ENCODE data around the gene CMTM5.
A peak's percentile ranks its signal among the peaks of the same experiment; 100 is the strongest.
"Not testable (repeated sequence)": the region's sequence is repeated elsewhere in the genome, so short reads cannot be mapped to it uniquely, and the experiment has no call there.

The CMTM5 gene

DNA sequence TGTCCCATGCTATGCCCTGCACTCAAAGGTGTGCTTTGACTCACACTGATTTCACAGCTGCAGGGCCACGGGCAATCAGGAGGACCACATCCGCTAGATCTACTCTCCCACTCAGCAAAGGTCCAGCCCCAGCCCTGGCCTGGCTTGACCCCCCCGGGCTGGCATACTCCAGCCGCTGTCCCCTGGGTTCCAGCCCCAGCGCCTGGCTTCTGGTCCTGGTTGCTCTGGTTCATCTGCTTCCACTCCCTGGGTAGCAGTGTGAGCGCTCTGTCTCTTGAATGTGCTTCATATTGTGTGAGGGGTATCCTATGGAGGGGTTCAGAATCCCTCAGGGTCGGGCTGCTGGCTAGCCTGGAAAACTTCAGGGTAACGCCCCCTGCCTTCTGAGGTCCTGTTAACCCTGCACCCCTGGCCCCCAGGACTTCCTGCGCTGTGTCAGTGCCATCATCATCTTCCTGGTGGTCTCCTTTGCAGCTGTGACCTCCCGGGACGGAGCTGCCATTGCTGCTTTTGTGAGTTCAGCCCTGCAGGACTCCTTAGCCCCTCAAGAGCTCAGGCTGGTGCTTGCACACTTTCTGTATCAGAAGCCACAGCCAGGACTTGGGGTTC lies 1.9 kb downstream of the CMTM5 start:
- DNase-seq (ENCODE audit: low spot score): no peak

DNA sequence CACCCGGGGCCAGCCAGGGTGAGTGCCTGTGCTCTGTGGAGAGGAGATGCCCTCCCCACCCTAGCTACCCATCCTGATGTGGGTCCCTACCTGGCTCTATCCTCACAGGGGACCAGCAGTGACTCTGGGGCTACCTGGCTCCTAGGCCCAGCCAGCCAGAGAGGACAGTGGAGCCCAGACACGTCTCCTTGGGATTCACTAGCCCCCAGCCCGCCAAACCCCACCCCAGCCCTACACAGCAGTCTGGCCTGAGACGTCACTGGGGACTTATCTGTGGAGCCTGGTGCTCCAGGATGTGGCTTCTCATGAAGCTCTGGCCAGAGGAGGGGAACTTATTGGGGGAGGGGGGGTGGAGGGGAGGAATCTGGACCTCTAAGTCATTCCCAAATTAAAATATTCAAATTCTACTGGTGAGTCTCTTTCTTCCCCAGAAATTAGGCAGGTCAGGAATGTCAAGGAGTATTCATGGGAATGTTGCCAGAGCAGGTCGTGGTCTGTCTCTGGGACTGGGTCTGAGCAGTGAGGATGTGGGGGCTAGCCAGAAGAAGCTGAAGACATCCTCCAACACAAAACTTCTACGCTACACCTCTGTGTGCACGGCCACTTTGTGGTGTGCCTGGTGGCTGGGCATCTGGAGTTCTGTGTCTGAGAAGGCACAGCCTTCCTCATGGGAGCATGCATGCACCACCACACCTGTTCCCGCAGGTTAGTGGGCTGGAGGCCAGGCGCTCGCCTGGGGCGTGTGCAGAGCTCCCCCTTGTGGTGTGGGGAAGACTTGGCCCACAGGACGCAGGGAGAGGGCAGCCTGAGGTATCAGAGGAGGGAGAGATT lies 2.7 kb downstream of the CMTM5 start:
- DNase-seq (ENCODE audit: low spot score): peak; percentile 84

DNA sequence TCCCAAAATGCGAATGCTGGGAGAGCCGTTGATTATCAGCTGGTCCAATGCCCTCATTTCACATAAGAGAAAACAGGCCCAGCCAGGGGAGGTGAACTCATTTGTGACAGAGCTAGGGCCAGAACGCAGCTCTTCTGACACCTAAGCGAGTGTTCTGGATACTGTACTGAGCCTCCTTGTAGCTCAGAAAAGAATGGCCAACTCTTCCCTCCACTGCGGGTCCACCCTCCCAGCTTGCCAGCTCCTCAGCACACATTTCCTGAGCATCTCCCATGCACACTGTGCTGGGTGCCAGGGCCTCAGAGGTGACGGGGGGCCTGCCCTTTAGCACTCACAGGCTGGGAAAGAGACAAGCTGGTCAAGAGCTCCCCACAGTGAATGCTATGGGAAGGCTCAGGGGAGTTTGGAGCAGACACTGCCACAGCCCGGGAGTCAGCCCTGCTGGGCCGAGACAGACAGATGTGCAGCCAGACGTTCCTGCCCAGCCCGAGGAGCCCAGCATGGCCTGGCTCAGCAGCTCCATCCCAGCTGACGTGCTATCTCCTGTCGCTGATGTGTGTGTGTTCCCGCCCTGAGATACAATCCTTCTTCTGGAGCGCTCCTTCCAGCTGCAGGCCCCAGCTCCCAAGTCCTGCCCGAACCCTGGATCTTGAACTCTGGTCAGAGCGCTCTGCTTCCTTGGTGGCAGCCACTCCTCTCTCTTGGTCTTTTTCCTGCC lies 3.5 kb downstream of the CMTM5 start:
- DNase-seq (ENCODE audit: low spot score): no peak

DNA sequence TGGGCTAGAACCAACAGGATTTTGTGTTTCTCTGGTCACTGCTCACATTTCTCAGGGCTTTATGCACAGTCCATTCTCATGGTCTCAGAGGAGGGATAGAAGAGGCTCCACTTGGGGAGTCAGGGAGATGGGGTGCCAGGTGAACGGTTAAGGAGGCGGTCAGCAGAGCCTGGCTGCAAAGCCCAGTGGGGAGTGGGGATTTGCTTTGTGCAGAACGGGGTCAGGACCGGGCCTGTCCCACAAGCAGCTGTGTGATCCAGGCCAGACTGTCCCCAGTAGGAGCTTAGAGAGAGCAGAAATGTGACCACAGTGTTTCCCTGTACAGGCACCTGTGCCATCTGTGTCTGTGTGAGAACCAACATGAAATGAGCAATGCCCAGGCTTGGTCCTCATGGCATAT lies 4.1 kb downstream of the CMTM5 start:
- no peak for DNase-seq (ENCODE audit: low spot score)

DNA sequence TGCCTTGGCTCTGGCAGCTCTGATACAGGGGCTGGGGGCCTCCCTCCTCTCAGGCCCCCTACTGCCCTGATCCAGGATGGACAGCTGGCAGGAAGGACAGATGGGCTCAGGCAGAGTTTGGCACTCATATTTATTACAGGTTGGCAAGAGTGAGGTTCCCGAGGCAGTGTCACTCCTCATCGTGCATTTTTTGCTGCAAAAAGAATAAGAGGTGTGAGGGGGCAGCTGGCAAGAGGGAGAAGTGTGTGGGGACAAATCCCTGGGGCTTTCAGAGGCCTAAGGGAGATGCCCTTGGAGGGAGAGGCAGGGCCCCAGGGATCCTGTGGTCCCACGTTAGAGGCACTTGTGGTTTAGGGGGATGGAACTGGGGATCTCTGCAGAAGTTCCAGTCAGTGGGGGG lies 5.0 kb downstream of the CMTM5 start:
- no peak for DNase-seq (ENCODE audit: low spot score)

DNA sequence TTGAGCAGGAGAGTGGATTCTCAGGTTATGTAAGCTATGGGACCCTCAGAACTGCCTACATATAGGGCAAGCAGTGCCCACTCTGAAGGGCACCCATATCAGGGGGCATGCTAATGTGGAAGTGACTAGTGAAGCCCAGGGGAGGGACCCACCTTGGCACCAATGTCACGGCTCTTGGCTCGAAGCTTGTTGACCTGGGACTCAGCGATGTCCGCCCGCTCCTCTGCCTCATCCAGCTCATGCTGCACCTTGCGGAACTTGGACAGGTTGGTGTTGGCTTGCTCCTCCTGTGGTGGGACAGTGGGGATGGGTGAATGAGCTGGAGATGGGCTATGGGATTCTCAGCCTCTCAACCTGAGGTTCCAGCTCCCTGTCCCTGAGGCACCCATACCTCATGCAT lies 5.4 kb downstream of the CMTM5 start:
- no peak for DNase-seq (ENCODE audit: low spot score)

DNA sequence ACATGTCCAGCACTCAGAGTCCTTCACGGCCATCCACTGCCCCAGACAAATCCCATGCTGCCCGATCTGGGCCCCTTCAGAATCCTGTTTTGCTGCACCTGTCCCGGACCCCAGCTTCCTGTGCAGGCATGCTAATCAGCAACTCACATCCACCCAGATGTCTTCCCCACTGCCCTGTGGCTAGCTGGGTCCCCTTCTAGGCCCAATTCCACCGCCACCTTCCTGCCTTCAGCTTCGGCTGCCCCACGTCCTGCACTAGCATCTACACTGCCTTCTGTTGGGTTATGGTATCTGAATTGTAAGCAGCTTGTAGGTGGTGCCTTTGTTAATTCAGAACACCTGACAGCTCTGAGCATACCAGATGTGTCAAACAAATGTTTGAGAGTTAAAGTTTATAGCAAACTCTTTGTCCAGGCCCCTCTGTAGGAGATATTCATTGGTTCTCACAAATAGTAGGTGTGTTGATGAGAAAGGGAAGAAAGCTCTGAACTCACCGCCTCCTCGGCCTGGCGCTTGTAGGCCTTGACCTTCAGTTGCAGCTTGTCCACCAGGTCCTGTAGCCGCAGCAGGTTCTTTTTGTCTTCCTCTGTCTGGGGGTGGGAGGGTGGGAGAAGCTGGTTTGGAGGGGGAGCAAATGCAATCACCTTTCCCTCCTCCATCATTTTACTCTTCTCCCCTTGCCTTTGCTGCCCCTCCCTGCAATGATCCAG lies 6.0 kb downstream of the CMTM5 start:
- no peak for DNase-seq (ENCODE audit: low spot score)

DNA sequence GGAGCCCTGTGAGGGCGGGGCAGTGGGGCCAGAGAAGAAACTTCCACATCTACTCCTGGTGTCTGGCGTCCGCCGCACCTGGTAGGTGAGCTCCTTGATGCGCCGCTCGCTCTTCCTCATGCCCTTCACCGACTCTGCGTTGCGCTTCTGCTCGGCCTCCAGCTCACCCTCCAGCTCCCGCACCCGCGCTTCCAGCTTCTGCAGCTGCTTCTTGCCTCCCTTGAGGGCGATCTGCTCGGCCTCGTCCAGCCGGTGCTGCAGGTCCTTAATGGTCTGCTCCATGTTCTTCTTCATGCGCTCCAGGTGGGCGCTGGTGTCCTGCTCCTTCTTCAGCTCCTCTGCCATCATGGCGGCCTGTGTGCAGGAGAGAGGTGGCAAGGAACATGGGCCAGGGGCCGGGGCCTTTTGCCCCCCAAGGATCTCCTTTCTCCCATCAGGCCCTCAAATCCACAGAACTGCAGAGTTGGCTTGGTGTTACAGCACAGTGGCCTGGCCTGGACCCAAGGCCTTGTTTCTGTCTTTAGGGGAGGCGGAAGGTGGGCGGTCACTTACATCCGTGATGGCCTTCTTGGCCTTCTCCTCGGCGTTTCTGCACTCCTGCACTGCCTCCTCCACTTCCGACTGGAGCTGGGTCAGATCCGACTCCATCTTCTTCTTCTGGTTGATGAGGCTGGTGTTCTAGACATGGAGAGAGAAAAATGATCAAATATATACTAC lies 7.7 kb downstream of the CMTM5 start:
- no peak for DNase-seq (ENCODE audit: low spot score)

DNA sequence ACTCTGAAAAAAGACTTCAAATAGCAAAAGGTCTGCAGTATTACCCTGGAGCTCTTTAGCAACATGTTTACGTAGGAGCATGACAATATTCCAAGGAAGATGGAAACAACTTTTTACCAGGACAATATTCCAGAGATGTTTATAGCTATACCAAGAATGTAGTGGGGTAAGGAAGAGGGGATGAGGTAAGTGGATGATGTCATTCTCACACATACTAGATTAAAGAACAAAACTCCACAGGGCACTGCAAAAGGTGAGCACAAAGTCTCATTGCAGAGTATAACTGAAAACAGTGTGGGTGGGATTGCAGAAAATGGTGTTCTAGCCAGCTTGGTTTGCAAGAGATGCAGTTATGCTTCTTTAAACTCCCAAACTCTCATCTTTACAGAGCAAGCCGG lies 8.4 kb downstream of the CMTM5 start:
- DNase-seq (ENCODE audit: low spot score): no peak

DNA sequence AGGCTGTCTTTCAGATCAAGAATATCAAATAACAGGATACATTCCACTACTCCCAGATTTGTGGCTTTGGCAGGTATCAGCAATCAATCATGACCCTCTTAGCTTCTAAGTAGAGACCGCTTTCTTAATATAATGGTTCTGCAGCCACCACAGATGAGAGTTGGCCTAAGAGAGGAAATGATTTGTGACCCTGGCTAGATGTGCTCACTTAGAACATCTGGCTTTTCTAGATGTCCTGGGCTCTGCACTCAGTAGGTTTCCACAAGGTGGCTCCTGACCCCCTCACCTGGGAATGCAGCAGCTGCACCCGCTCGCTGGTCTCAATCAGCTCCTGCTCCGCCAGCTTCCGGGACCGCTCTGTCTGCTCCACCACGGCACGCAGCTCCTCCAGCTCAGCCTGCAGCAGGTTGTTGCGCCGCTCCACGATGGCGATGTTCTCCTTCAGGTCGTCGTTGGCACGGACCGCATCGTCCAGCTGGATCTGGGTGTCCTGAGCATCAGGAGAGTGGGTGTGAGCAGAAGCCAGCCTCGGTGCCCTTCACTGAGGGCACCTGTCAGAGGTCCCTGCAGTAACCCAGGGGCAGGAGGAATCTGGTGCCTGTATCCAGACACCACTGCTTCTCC lies 8.9 kb downstream of the CMTM5 start:
- no peak for DNase-seq (ENCODE audit: low spot score)

DNA sequence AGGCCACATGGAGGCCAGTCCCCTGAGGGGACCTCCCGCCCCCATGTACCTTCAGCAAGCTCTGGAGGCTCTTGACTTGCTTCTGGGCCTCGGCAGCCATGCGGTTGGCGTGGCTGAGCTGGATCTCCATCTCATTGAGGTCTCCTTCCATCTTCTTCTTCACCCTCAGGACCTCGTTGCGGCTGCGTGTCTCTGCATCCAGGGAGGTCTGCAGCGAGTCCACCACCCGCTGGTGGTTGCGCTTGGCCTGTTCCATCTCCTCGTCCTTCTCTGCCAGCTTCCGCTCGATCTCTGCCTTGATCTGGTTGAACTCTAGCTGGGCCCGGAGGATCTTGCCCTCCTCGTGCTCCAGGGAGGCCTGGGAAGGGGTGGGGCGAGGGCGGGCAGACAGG lies 9.4 kb downstream of the CMTM5 start:
- not testable (repeated sequence) for DNase-seq (ENCODE audit: low spot score)

DNA sequence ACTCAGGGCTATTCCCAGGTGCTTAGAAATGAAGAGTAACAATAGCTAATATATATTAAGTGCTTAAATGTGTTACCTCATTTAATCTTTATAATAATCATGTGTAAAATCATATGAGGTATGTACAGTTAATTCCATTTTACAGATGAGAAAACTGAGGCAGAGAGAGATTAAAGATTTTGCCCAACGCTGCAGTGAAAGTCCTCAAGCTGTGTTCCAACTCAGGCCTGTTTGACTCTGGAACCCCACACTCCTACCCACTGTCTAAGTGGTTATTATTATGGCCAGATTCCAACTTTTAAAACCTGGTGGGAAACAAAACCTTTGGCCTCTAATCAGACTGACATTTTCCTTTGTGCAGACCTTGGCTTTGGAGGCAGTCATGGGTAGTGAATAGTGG lies 10.2 kb downstream of the CMTM5 start:
- no peak for DNase-seq (ENCODE audit: low spot score)

DNA sequence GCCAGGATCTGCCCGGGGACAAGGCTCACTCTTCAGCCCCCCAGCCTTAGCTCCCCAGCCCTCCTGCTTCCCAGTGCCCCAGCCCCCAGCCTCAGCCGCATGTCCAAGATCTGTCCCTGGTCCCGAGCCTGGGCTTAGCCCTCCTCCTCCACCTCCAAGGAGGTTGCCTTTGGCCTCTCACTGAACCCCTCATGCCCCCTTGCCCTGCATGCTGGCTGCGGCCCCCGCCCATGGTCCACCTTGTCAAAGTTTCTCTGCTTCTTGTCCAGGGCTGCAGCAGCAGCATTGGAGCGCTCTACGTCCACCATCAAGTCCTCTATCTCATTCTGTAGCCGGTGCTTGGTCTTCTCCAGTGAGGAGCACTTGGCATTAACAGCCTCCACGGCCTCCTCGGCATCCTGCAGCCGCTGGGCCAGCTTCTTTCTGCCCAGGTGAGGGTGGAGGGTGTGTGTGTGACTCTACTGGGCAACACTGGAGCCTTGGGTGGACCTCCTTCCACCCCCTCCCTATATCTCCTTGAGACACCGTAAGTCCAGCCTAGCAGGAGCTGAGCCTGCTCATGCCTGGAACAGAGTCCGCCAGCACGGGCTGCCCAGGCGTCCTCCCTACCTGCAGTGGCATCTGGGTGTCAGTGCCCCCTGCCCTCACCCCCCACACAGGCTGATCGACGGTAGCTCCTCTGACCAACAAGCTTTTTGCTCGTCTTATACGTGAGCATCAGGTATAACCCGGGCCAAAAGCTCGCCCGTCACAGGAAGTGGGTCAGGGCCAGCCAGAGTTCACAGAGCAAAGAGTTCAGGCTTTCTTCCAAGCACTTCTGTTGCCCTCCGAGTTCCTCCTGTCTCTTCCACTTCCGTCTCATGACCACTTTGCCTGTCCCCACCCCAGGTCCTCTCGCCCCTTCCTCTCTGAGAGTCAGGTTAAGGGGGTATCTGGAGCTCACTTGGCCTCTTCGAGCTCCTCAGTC lies 11.4 kb downstream of the CMTM5 start:
- DNase-seq (ENCODE audit: low spot score): no peak

DNA sequence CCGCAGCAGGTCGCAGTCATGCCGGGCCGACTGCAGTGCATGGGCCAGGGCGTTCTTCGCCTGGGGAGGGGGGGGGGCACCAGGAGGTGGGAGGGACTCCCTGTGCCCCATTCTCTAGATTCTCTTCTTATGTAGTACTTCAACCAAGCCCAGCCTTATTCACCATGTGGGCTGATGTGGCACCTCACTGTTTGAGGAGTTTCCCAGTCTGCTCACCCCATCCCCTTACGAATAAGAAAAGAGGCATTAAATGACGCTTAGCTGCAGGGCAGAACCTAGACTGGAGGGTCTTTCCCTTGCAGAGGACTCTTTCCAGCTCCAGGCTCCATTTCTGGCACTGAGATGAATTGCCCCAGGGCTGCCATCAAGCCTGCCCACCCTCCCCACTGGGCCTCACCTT lies 12.2 kb downstream of the CMTM5 start:
- DNase-seq (ENCODE audit: low spot score): no peak

DNA sequence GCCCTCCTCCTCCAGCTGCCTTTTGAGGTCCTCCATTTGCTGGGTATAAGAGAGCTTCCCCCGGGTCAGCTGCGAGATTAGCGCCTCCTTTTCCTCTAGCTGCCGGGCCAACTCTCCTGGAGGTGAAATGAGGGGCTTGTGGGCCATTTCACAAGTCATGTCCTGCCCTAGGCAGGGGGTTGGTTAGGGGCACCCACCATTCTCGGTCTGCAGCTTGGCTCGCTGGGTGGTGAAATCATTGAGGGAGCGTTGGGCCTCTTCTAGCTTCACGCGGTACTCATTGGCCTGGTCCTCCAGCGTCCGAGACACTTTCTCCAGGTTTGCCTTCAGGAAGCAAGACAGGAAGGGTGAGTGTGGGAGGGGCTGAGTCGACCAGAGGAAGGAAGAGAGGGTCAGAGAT lies 12.6 kb downstream of the CMTM5 start:
- DNase-seq (ENCODE audit: low spot score): no peak

DNA sequence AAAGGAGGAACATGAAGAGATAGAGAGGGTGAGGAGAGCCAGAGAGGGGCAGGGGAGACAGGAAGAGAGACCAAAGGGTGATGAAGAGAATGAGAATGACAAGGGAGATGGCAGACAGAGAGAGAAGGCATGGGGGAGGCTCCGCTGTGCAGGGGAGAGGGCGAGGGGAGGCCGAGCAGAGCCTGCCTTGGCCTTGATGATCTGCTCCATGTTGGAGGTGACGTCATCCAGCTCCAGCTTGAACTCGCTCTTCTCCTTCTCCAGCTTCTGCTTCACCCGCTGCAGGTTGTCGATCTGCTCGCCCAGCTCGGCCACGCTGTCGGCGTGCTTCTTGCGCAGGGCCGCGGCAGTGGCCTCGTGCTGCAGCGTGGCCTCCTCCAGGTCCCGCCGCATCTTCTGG lies 13.0 kb downstream of the CMTM5 start:
- not testable (repeated sequence) for DNase-seq (ENCODE audit: low spot score)

DNA sequence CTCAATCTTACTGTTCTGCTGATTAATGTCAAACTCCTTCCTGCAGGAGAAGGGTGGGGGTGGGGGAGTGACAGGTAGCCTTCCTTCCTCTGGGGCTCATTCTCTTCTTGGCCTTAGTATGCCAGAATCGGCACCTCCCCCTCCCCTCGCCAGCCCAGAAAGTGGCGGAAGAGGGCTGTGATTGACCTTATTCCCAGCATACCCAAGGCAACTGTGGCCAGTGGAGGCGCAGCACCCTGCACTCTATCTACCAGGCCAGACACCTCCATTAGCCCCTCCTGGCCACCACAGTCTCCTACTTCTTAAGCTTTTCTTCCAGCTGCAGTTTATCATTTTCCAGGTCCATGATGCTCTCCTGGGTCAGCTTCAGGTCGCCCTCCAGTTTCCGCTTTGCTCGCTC lies 15.8 kb downstream of the CMTM5 start:
- no peak for DNase-seq (ENCODE audit: low spot score)

DNA sequence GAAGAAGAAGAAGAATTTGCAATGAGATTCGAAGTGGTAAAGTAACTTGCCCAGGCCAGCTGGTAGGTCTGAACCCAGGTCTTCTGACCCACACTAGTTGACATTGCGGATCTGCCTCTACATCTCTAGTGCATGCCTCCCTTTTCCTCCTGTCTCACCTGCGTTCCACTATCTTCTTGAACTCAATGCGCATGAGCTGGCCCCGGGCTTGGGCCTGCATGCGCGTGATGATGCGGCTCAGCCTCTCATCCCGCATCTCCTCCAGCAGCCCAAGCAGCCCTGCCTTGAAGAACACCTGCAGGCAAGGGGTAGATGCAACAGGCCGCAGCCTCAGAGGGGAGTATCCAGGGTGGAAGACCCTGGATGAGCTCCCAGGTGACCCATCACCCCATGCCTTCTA lies 19.3 kb downstream of the CMTM5 start:
- DNase-seq (ENCODE audit: low spot score): no peak

DNA sequence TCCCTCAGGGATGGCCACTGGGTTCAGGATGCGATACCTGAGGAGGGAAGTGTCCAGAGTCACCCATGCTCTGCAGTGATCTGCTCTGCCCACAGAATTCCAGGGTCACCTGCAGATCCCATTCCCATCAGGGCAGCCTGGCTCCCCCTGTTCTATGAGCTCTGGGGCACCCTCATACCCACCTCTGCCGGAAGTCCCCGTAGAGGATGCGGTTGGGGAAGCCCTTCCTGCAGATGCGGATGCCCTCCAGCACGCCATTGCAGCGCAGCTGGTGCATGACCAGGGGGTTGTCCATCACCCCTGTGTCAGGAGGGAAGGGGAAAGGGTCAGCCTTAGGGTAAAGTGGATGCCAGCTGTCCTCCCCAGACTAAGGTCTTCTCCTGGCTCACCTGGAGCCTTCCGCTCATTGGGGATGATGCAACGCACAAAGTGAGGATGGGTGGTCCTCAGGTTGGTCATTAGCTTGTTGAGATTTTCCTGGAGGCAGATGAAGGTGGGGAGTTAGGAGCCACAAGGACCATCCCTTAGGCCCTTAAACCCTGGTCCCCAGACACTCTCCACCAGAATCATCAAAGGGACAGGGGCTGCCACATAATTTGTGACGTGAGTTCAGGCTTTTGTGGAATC lies 20.0 kb downstream of the CMTM5 start:
- no peak for DNase-seq (ENCODE audit: low spot score)

DNA sequence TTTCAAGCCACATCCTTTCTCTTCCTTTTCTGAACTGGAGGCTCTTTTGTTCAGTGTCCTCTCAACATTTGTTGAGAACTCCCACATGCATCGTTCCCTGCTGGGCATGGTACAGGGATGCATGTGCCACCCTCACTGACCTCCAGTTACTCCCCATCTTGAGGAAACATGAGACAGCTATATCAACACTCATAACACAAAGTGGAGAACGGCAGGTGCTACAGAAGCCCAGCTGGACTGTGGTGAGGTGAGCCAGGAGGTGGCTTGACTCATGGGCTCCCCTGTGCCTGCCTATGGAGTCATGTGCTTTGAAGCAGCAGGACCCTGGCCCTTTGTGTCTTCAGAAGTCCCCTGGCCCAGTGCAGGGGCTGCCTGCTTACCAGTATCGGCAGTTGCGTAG lies 21.5 kb downstream of the CMTM5 start:
- DNase-seq (ENCODE audit: low spot score): no peak

Data from iPS-NIHi11 (cell line).